Endodermal cell (in vitro differentiated cells): Measurements from ENCODE around the gene ERGIC1. TPM values are rescaled to one million over a fixed set of nuclear protein-coding genes. Genes with fewer than 3 reads are reported as not detected.
A peak's percentile ranks its signal among the peaks of the same experiment; 100 is the strongest.

ENCODE experiments used
- DNase-seq: peaks from one replicate; pipeline ENCODE4 v3.0.0-alpha.2; 2017
- H3K27ac ChIP-seq: 2 replicates; pipeline ENCODE4 v1.5.1; 2013; ENCODE audit warnings: mild to moderate bottlenecking, low read depth, low read length, moderate library complexity
- H3K27me3 ChIP-seq: 2 replicates; pipeline ENCODE4 v1.6.1; 2013; ENCODE audit warnings: mild to moderate bottlenecking, low read length, moderate library complexity; ENCODE audit not compliant: insufficient read depth, control insufficient read depth, poor library complexity, severe bottlenecking
- H3K36me3 ChIP-seq: 2 replicates; pipeline ENCODE4 v1.7.0; 2013; ENCODE audit warnings: mild to moderate bottlenecking, low read length, moderate library complexity; ENCODE audit not compliant: control insufficient read depth, insufficient read depth
- H3K4me1 ChIP-seq: one replicate; pipeline ENCODE4 v1.7.0; 2013; ENCODE audit warnings: low read length; ENCODE audit not compliant: control insufficient read depth, insufficient read depth
- H3K4me3 ChIP-seq: 2 replicates; pipeline ENCODE4 v1.5.1; 2013; ENCODE audit warnings: mild to moderate bottlenecking, low read length, moderate library complexity
- H3K9ac ChIP-seq: 2 replicates; pipeline ENCODE4 v1.6.1; 2013; ENCODE audit warnings: mild to moderate bottlenecking, low read length, moderate library complexity; ENCODE audit not compliant: poor library complexity, severe bottlenecking; ENCODE audit errors: extremely low read depth
- H3K9me3 ChIP-seq: 2 replicates; pipeline ENCODE4 v1.6.1; 2013; ENCODE audit warnings: mild to moderate bottlenecking, low read length, moderate library complexity; ENCODE audit not compliant: control insufficient read depth
- H3K27ac Mint-ChIP-seq: 2 replicates; pipeline ENCODE4 v1.8.0; 2020; ENCODE audit warnings: mixed read lengths
- H3K27me3 Mint-ChIP-seq: 2 replicates; pipeline ENCODE4 v1.8.0; 2021; ENCODE audit warnings: mild to moderate bottlenecking, mixed read lengths; ENCODE audit not compliant: insufficient read depth
- H3K36me3 Mint-ChIP-seq: 2 replicates; pipeline ENCODE4 v1.8.0; 2020; ENCODE audit warnings: low read depth, mixed read lengths
- H3K4me1 Mint-ChIP-seq: 2 replicates; pipeline ENCODE4 v1.8.0; 2020; ENCODE audit warnings: mixed read lengths
- H3K4me3 Mint-ChIP-seq: 2 replicates; pipeline ENCODE4 v1.8.0; 2020; ENCODE audit warnings: mild to moderate bottlenecking, moderate library complexity, mixed read lengths
- H3K9me3 Mint-ChIP-seq: 2 replicates; pipeline ENCODE4 v1.8.0; 2020; ENCODE audit warnings: mild to moderate bottlenecking, mixed read lengths
- WGBS, 2 experiments: methylation state at CpG; one replicate each; pipeline versions ENCODE4 v1.1.5 to v1.1.7; 2013; ENCODE audit warnings: missing lambda C conversion rate in 2 of 2, mixed read lengths in 1 of 2; ENCODE audit not compliant: insufficient coverage in 1 of 2, insufficient read length in 1 of 2; 5-methylcytosine and 5-hydroxymethylcytosine counted together
- total RNA-seq, 2 donors: library from RNA; stranded (reverse); fragmentation: NEBNext Ultra II Directional in 1 of 2; extraction: Animal tissue kit (Norgen Biotek cat#: 25700) in 1 of 2; gene quantifications; 2 replicates in 1 of 2; 3 replicates in 1 of 2; pipeline ENCODE4 v1.2.1, GENCODE V29; 2021
- TF ChIP-seq, protein P1 (sequence below): fragments of 200-600 bp; sonication (generic); conservative IDR thresholded peaks from 2 replicates; pipeline ENCODE4 v1.5.0; 2021; ENCODE audit warnings: antibody characterized with exemption, mild to moderate bottlenecking

ERGIC1 gene
- total RNA-seq, 2 donors from 2014 or later: 81.9 to 94.8 TPM

DNA sequence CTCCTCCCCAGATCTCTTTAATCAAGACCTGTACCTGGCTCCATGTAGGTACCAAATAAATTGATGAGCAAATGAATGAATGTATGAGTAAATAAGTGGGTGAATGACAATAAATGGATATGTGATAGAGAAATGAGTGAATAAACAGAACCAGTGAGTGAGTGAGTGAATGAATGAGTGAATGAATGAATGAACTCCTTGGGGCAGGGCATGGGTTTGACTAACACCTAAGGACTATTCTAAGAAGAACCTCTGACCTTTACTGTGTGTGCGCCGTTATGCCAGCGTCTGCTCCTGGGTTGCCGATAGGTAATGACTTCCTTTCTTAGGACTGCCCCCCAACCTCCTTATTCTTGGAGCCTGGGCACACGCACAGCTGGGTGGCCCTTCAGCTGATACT lies 123.4 kb downstream of the ERGIC1 start:
- Histone ChIP-seq H3K9ac (no peak overlapping the region), H3K27me3 (no peaks in the 10 kb centered on the region), H3K9me3 (no peaks in the 10 kb centered on the region), H3K27ac (no peak overlapping the region), H3K4me1 (no peaks in the 10 kb centered on the region), H3K4me3 (no peak overlapping the region), H3K36me3 (peaks cover 6% of the 10 kb centered on the region)
- no peak for DNase-seq
- Mint-ChIP-seq H3K27me3 (no peaks in the 10 kb centered on the region), H3K4me1 (peaks cover 8% of the 10 kb centered on the region), H3K36me3 (peaks cover 10% of the 10 kb centered on the region), H3K27ac (no peak overlapping the region), H3K4me3 (no peak overlapping the region), H3K9me3 (no peaks in the 10 kb centered on the region)
- WGBS, 2 experiments: 90% methylated on average over 5 of the region's 5 CpGs
- TF ChIP-seq, protein P1, sequence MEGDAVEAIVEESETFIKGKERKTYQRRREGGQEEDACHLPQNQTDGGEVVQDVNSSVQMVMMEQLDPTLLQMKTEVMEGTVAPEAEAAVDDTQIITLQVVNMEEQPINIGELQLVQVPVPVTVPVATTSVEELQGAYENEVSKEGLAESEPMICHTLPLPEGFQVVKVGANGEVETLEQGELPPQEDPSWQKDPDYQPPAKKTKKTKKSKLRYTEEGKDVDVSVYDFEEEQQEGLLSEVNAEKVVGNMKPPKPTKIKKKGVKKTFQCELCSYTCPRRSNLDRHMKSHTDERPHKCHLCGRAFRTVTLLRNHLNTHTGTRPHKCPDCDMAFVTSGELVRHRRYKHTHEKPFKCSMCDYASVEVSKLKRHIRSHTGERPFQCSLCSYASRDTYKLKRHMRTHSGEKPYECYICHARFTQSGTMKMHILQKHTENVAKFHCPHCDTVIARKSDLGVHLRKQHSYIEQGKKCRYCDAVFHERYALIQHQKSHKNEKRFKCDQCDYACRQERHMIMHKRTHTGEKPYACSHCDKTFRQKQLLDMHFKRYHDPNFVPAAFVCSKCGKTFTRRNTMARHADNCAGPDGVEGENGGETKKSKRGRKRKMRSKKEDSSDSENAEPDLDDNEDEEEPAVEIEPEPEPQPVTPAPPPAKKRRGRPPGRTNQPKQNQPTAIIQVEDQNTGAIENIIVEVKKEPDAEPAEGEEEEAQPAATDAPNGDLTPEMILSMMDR: no peak

DNA sequence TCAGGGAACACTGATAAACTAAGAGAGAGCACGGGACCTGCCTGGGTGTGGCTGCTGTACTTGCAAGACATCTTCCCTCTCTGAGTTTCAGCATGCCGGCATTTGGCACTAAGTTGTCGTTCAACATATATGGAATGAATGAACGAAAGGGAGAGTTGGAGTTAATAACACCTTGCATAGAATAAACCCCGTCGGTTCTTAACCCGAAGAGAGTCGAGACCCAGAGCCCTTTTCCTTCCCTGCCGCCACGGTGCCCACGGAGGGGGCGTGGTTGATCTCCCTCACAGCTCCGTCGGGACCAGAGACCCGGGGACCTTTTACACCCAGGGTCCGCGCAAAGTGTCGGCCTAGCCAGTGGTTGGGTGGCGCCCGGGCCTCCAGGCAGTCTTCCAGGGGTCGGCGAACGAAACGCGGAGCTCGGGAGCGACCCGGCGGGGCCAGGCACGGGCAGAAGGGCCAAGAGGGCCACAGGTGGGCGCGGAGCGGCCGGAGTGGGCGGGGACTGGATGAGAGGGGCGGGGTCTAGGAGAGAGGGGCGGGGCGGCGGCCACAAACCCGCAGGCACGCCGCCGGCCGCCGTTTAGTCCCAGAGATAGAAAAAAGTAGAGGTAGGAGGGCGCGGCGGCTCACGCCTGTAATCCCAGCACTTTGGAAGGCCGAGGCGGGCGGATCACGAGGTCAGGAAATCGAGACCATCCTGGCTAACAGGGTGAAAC lies 124.4 kb downstream of the ERGIC1 start:
- Histone ChIP-seq H3K4me3 (peak overlapping the region; percentile 100), H3K36me3 (peaks cover 7% of the 10 kb centered on the region), H3K9ac (no peak overlapping the region), H3K4me1 (no peaks in the 10 kb centered on the region), H3K27ac (peak overlapping the region; percentile 21), H3K27me3 (no peaks in the 10 kb centered on the region), H3K9me3 (no peaks in the 10 kb centered on the region)
- DNase-seq: peak; percentile 94
- H3K36me3 Mint-ChIP-seq: peaks cover 12% of the 10 kb centered on the region
- WGBS, 2 experiments: 10 to 19% methylated on average over 23 to 53 of the region's 54 CpGs
- peaks cover 8% of the 10 kb centered on the region for H3K4me1 Mint-ChIP-seq
- H3K27ac Mint-ChIP-seq: peak overlapping the region; percentile 97
- TF ChIP-seq, protein P1: no peak
- peak overlapping the region; percentile 94 for H3K4me3 Mint-ChIP-seq
- H3K9me3 Mint-ChIP-seq: no peaks in the 10 kb centered on the region
- H3K27me3 Mint-ChIP-seq: no peaks in the 10 kb centered on the region

DNA sequence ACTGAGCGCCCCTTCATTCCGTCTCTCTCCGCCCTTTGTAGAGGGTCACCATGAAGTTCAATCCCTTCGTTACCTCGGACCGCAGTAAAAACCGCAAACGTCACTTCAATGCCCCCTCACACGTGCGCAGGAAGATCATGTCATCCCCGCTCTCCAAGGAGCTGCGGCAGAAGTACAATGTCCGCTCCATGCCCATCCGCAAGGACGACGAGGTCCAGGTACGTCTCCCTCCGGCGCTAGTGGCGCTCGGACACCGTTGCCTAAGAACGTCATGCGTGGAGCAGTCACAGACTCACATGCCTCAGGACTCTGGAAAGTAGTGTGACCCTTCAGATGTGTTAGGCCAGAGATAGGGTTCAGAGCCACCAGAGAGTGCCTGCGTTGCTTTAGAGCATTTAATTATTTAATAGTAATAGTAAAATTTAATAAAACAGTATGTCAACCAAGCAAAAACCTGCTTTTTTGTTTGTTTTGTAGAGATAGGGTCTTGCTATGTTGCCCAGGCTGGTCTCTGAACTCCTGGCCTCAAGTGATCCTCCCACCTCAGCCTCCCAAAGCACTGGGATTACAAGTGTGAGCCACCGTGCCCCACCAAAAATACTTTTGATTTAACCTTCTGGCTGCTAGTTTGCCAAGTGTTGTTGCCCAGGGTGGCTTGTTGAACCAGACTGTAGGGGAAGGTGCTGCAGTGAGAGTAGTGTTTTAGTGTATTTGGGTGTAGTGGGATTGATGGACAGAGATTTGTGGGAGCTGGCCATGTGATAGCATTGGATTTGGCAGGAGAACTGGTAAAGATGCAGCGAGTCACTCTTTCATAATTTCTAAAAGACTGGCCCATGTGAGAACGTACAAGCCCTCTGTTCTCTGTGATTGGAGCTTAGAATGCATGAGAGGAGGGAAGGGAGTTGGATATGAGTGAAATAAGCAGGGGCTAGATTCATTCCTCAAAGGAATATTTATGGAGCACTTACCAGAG lies 126.1 kb downstream of the ERGIC1 start:
- WGBS, 2 experiments: 17 to 35% methylated on average over 11 to 27 of the region's 28 CpGs
- Mint-ChIP-seq H3K36me3 (peaks cover 21% of the 10 kb centered on the region), H3K27me3 (no peaks in the 10 kb centered on the region), H3K9me3 (no peaks in the 10 kb centered on the region), H3K27ac (peak overlapping the region; percentile 97), H3K4me3 (peak overlapping the region; percentile 94), H3K4me1 (peaks cover 8% of the 10 kb centered on the region)
- H3K4me3 ChIP-seq: peak overlapping the region; percentile 100
- peak overlapping the region; percentile 91 for H3K9ac ChIP-seq
- no peaks in the 10 kb centered on the region for H3K27me3 ChIP-seq
- peaks cover 16% of the 10 kb centered on the region for H3K36me3 ChIP-seq
- peak overlapping the region; percentile 51 for H3K27ac ChIP-seq
- TF ChIP-seq, protein P1: no peak
- H3K4me1 ChIP-seq: no peaks in the 10 kb centered on the region
- H3K9me3 ChIP-seq: no peaks in the 10 kb centered on the region
- DNase-seq: no peak
